Right lobe of liver (tissue), 4 donors: ENCODE results near the gene CACNA1E.

Experiments
- POLR2A ChIP-seq: fragments of 450-650 bp; IDR thresholded peaks from one replicate; pipeline ENCODE4 v1.6.1; 2017; ENCODE audit warnings: antibody characterized with exemption, mild to moderate bottlenecking
- TF ChIP-seq, protein P1 (sequence below), 4 donors: fragments of 200-600 bp in 3 of 4; fragments of 450-650 bp in 1 of 4; IDR thresholded peaks; one replicate each; pipeline versions ENCODE4 v1.5.1 to v1.8.0; 2016 to 2022; ENCODE audit warnings: antibody characterized with exemption in 4 of 4, mild to moderate bottlenecking in 2 of 4
- donor health status: DM: no; HTN: no; CAD: no.
- donor health status: DM: no; HTN: no; CAD: no.
- donor health status: DM: no; HTN: yes; CAD: no.

DNA sequence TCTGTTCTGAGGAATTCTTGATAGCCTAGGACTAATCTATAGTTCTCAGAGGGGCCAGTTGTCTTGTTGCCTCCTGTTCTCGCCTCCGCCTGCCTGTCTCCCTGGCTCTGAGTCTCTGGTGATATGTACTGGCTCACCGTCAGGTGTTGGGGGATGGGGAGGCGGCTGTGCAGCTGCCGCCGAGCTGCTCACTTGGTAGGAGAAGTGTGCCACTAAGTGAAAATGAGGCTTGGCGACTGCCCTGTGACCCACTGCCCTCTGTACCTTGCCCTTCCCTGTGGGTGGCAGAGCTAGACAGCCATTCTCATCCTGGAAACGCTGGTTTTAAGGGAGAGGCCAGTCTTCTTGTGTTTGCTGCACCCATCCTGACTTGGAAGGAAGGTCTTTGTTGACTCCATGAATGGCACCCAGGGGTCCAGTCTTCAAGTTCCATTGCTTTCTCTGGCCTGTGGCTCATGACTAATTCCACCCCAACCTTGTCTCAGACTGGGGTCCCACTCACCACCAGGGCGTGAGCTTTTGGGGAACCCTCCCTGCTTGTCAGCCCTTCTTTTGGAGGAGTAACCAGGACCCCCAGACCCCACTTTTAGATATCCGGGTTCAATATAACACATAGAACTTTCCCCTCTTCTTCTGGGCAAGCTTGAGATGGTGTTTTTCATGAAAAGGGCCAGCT lies 120.6 kb downstream of the CACNA1E start:
- TF ChIP-seq, protein P1, sequence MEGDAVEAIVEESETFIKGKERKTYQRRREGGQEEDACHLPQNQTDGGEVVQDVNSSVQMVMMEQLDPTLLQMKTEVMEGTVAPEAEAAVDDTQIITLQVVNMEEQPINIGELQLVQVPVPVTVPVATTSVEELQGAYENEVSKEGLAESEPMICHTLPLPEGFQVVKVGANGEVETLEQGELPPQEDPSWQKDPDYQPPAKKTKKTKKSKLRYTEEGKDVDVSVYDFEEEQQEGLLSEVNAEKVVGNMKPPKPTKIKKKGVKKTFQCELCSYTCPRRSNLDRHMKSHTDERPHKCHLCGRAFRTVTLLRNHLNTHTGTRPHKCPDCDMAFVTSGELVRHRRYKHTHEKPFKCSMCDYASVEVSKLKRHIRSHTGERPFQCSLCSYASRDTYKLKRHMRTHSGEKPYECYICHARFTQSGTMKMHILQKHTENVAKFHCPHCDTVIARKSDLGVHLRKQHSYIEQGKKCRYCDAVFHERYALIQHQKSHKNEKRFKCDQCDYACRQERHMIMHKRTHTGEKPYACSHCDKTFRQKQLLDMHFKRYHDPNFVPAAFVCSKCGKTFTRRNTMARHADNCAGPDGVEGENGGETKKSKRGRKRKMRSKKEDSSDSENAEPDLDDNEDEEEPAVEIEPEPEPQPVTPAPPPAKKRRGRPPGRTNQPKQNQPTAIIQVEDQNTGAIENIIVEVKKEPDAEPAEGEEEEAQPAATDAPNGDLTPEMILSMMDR (IDR thresholded peaks at IDR 0.05), result no peak
- TF ChIP-seq POLR2A, result no peak
